SH-SY5Y (cell line): ENCODE results near the gene CLEC2D.

Experiments
- GATA2 ChIP-seq: IDR thresholded peaks from 2 replicates; pipeline ENCODE4 v1.6.1; 2011; ENCODE audit warnings: mild to moderate bottlenecking, low read depth, low read length
- GATA3 ChIP-seq: IDR thresholded peaks from 2 replicates; pipeline ENCODE4 v1.6.1; 2011; ENCODE audit warnings: low read depth, mild to moderate bottlenecking, low read length, moderate library complexity

Gene CLEC2D

GRCh38 chr12:9687228-9687627 is 17.7 kb downstream of the CLEC2D start:
- TF ChIP-seq GATA3: no peak
- no peak for TF ChIP-seq GATA2

GRCh38 chr12:9692909-9693308 is 23.4 kb downstream of the CLEC2D start:
- TF ChIP-seq GATA2: no peak
- no peak for TF ChIP-seq GATA3

GRCh38 chr12:9694241-9694640 is 24.7 kb downstream of the CLEC2D start:
- TF ChIP-seq GATA3 (no peak), GATA2 (no peak)

- TF ChIP-seq GATA3: no peak
- no peak for TF ChIP-seq GATA2
Measured at GRCh38 chr12:9697619-9698018, 28.1 kb downstream of the CLEC2D start.

- TF ChIP-seq GATA2: no peak
- no peak for TF ChIP-seq GATA3
Measured at GRCh38 chr12:9698681-9699080, 29.2 kb downstream of the CLEC2D start.

GRCh38 chr12:9699269-9699897 is 29.9 kb downstream of the CLEC2D start:
- TF ChIP-seq GATA3 (no peak), GATA2 (no peak)

- TF ChIP-seq GATA2: no peak
- no peak for TF ChIP-seq GATA3
Measured at GRCh38 chr12:9699898-9700605, 30.5 kb downstream of the CLEC2D start.

GRCh38 chr12:9700606-9700956 is 31.1 kb downstream of the CLEC2D start:
- TF ChIP-seq GATA3 (no peak), GATA2 (no peak)

- TF ChIP-seq GATA3: no peak
- no peak for TF ChIP-seq GATA2
Measured at GRCh38 chr12:9701380-9702154, 32.1 kb downstream of the CLEC2D start.

- TF ChIP-seq GATA3: no peak
Measured at GRCh38 chr12:9702255-9702654, 32.7 kb downstream of the CLEC2D start.

GRCh38 chr12:9706086-9706685 is 36.7 kb downstream of the CLEC2D start:
- no peak for TF ChIP-seq GATA2
- no peak for TF ChIP-seq GATA3

- TF ChIP-seq GATA2 (no peak), GATA3 (no peak)
Measured at GRCh38 chr12:9707356-9707755, 37.8 kb downstream of the CLEC2D start.

GRCh38 chr12:9707864-9708808 is 38.6 kb downstream of the CLEC2D start:
- TF ChIP-seq GATA3: no peak
